HFF-Myc (cell line): ENCODE data around the gene SESTD1.

Experiments used
- DNase-seq: peaks from one replicate; pipeline ENCODE4 v3.0.0-alpha.2; 2011; ENCODE audit warnings: low read depth; ENCODE audit errors: extremely low read depth
- H3K4me3 ChIP-seq: replicated peaks from 2 replicates; pipeline ENCODE4 v1.5.1; 2011; ENCODE audit warnings: low read depth, mild to moderate bottlenecking, control low read depth, low read length
- TF ChIP-seq, protein P1 (sequence below): IDR thresholded peaks from 2 replicates; pipeline ENCODE4 v1.5.1; 2012; ENCODE audit warnings: mild to moderate bottlenecking, low read depth, low read length, control low read depth; ENCODE audit errors: missing control alignments

The SESTD1 gene

DNA sequence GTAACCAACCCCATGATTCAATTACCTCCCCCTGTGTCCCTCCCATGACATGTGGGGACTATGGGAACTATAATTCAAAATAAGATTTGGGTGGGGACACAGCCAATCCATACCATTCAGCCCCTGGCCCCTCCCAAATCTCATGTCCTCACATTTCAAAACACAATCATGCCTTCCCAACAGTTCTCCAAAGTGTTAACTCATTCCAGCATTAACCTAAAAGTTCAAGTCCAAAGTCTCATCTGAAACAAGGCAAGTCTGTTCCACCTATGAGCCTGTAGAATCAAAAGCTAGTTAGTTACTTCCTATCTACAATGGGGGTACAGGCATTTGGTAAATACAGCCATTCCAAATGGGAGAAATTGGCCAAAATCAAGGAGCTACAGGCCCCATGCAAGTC lies 182.7 kb downstream of the SESTD1 start:
- no peak overlapping the region for H3K4me3 ChIP-seq
- no peak for DNase-seq
- TF ChIP-seq, protein P1, sequence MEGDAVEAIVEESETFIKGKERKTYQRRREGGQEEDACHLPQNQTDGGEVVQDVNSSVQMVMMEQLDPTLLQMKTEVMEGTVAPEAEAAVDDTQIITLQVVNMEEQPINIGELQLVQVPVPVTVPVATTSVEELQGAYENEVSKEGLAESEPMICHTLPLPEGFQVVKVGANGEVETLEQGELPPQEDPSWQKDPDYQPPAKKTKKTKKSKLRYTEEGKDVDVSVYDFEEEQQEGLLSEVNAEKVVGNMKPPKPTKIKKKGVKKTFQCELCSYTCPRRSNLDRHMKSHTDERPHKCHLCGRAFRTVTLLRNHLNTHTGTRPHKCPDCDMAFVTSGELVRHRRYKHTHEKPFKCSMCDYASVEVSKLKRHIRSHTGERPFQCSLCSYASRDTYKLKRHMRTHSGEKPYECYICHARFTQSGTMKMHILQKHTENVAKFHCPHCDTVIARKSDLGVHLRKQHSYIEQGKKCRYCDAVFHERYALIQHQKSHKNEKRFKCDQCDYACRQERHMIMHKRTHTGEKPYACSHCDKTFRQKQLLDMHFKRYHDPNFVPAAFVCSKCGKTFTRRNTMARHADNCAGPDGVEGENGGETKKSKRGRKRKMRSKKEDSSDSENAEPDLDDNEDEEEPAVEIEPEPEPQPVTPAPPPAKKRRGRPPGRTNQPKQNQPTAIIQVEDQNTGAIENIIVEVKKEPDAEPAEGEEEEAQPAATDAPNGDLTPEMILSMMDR = no peak

DNA sequence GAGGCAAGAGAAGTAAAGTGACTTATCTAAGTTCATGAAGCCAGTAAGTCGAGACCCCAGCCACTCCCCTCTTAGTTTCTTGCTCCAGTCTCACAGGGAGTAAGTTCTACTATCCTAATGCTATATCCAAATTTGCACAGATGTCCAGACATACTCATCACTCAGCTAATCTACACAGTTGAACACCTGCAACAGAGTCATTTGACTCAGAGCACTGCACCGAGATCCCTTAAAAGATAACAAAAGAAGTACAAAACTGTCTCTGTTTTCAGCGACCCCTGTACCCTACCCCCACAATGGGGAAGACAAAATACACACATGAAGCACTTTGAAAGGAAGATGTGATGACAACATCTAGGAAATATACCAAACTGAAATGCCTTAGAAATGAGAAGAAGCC lies 192.1 kb downstream of the SESTD1 start:
- no peak overlapping the region for H3K4me3 ChIP-seq
- TF ChIP-seq, protein P1 = no peak
- no peak for DNase-seq

DNA sequence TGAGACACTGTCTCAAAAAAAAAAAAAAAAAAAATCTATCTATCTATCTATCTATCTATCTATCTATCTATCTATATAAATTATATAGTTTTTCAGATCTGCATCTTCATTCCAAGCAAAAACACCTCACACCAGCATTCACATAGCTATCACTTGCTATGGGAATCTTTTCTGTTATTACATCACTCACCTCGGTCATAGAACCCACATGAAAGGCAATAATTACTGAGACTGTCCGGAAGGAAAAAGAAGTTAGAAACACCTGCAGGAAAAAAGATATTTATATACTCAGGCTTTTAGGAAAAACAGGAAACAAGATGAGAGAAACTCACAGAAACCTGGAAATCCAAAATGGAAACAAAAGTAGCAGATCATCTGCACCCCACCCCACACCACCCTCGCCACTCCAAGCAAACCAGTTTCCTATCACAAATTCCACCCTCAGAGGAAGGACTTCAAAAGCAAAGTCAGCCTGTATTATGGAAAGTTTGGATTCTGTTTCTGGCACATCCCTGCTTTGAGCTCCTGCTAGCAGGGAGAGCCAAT lies 192.7 kb downstream of the SESTD1 start:
- no peak for DNase-seq
- TF ChIP-seq, protein P1 = no peak
- no peak overlapping the region for H3K4me3 ChIP-seq

DNA sequence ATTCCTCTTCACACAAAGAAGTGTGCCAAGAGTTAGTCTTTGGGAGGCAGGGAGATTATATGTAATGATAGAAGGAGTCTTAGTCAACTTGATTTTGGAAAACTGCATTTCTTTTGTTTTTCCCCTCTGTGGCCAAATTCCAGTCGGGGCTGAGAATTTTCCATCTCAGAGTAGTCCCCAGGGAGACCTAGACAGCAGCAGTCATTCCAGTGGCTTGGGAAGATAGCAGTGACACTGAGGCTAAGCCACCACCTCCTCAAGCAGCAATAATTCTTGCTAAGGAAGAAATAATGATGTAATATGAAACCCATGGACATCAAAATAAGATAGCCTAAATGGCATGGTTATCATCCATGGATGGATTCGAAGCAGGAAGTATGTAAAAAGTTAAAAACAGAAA lies 193.7 kb downstream of the SESTD1 start:
- no peak for DNase-seq
- TF ChIP-seq, protein P1 = no peak
- H3K4me3 ChIP-seq = no peak overlapping the region

DNA sequence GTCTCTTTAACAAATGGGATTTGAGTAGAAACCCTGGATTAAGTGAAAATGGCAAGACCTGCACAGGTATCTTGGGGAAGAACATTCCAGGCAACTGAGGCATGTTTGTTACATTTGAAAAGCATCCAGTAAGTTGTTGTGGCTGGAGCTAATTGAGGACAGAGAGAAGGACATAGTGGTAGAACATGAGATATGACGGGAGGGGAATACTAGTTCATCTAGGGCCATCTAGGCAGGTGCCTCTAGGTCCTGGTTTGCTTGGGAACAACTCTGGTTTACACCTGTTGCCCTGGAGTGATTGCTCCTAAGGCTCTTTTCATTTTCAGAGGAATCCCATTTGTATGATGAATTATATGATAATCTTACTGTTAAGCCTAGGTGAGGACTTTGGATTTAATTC lies 194.9 kb downstream of the SESTD1 start:
- no peak overlapping the region for H3K4me3 ChIP-seq
- TF ChIP-seq, protein P1 = no peak
- DNase-seq = no peak

DNA sequence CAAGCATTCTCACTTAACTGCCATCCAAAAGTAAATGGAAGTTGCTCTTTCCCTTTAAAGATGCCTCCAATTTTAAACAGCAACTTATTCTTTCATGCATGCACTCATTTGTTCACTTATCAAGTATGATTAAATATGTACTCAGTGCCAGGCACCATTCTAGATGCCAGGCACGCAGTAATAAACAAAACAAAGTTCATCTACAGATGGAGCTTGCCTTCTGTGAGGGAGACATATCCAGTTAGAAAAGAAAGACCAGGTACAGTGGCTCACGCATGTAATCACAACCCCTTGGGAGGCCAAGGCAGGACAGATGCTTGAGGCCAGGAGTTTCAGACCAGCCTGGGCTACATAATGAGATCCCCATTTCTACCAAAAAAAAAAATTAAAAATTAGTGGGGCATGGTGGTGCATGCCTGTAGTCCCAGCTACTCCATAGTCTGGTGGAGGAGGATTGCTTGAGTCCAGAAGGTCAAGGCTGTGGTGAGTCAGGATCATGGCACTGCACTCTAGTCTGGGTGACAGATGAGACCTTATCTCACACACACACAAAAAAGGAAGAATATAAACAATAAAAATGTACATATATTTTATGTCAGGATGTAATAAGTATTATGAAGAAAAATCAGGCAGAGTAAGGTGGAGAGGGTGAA lies 195.5 kb downstream of the SESTD1 start:
- no peak for DNase-seq
- TF ChIP-seq, protein P1 = no peak
- no peak overlapping the region for H3K4me3 ChIP-seq
